Left ventricle myocardium inferior (tissue), 1 donor: Measurements from ENCODE around the gene NFKBIE. TPM values are rescaled to one million over a fixed set of nuclear protein-coding genes. Genes with fewer than 3 reads are reported as not detected.

Experiments used
- DNase-seq: peaks from one replicate; pipeline ENCODE4 v3.0.0-alpha.2; 2020
- H3K27ac ChIP-seq: fragments of 200-600 bp; replicated peaks from 2 replicates; pipeline ENCODE4 v1.8.0; 2021
- H3K27me3 ChIP-seq: fragments of 200-600 bp; 2 replicates; pipeline ENCODE4 v1.8.0; 2021; ENCODE audit warnings: low read depth
- H3K36me3 ChIP-seq: fragments of 200-600 bp; 2 replicates; pipeline ENCODE4 v1.8.0; 2021
- H3K4me1 ChIP-seq: fragments of 200-600 bp; 2 replicates; pipeline ENCODE4 v1.8.0; 2021
- H3K4me3 ChIP-seq: fragments of 200-600 bp; 2 replicates; pipeline ENCODE4 v1.8.0; 2021; ENCODE audit warnings: mild to moderate bottlenecking, moderate library complexity
- H3K9me3 ChIP-seq: fragments of 200-600 bp; replicated peaks from 2 replicates; pipeline ENCODE4 v1.8.0; 2021
- CTCF ChIP-seq: fragments of 200-600 bp; IDR thresholded peaks from 2 replicates; pipeline ENCODE4 v1.8.0; 2021; ENCODE audit warnings: antibody characterized with exemption, mild to moderate bottlenecking, borderline replicate concordance
- intact Hi-C: fragments of 100-400 bp; cut with micrococcal nuclease; formaldehyde crosslinking; loops from one replicate; pipeline ENCODE4 v1.11.0; 2022
- total RNA-seq: library from RNA; stranded (reverse); fragmentation: NEBNext Ultra II Directional; extraction: Animal tissue kit (Norgen Biotek cat#: 25700); gene quantifications from one replicate; pipeline ENCODE4 v1.2.1, GENCODE V29; 2021
- donor health status: DM: no; HTN: yes; CAD: no; lungs with severe emphysema.

Gene NFKBIE
- total RNA-seq, 1 donor from 2014 or later = 2.1 TPM

- no peak overlapping the region for H3K4me3 ChIP-seq
- H3K9me3 ChIP-seq = no peaks in the 10 kb centered on the region
- intact Hi-C loops = no loop called here
- H3K36me3 ChIP-seq = no peaks in the 10 kb centered on the region
- peaks cover 12% of the 10 kb centered on the region for H3K4me1 ChIP-seq
- TF ChIP-seq CTCF = no peak
- no peak for DNase-seq
- peaks cover 96% of the 10 kb centered on the region for H3K27me3 ChIP-seq
- no peak overlapping the region for H3K27ac ChIP-seq
Observed at GRCh38 chr6:44278315-44278714, 13.0 kb upstream of the NFKBIE start.

- no peak overlapping the region for H3K4me3 ChIP-seq
- no peak for DNase-seq
- no peaks in the 10 kb centered on the region for H3K9me3 ChIP-seq
- no peak for TF ChIP-seq CTCF
- intact Hi-C loops = no loop called here
- no peaks in the 10 kb centered on the region for H3K36me3 ChIP-seq
- H3K27ac ChIP-seq = no peak overlapping the region
- H3K4me1 ChIP-seq = peaks cover 12% of the 10 kb centered on the region
- peaks cover 96% of the 10 kb centered on the region for H3K27me3 ChIP-seq
Observed at GRCh38 chr6:44277763-44278162, 12.4 kb upstream of the NFKBIE start.

- intact Hi-C loops = no loop called here
- H3K27ac ChIP-seq = no peak overlapping the region
- no peaks in the 10 kb centered on the region for H3K36me3 ChIP-seq
- peak overlapping the region; percentile 58 for H3K4me3 ChIP-seq
- no peaks in the 10 kb centered on the region for H3K9me3 ChIP-seq
- peaks cover 12% of the 10 kb centered on the region for H3K4me1 ChIP-seq
- peaks cover 96% of the 10 kb centered on the region for H3K27me3 ChIP-seq
- no peak for DNase-seq
- no peak for TF ChIP-seq CTCF
Observed at GRCh38 chr6:44276667-44277640, 11.6 kb upstream of the NFKBIE start.

- no peaks in the 10 kb centered on the region for H3K36me3 ChIP-seq
- DNase-seq = no peak
- peak overlapping the region; percentile 58 for H3K4me3 ChIP-seq
- H3K27ac ChIP-seq = no peak overlapping the region
- H3K27me3 ChIP-seq = peaks cover 96% of the 10 kb centered on the region
- intact Hi-C loops = no loop called here
- H3K4me1 ChIP-seq = peaks cover 12% of the 10 kb centered on the region
- no peaks in the 10 kb centered on the region for H3K9me3 ChIP-seq
- no peak for TF ChIP-seq CTCF
Observed at GRCh38 chr6:44275749-44276648, 10.6 kb upstream of the NFKBIE start.

GRCh38 chr6:44275271-44275748 lies 10.0 kb upstream of the NFKBIE start:
- Histone ChIP-seq H3K27ac (no peak overlapping the region), H3K9me3 (no peaks in the 10 kb centered on the region), H3K4me3 (peak overlapping the region; percentile 58), H3K36me3 (no peaks in the 10 kb centered on the region), H3K4me1 (peaks cover 14% of the 10 kb centered on the region), H3K27me3 (peaks cover 96% of the 10 kb centered on the region)
- intact Hi-C loops = no loop called here
- TF ChIP-seq CTCF = no peak
- no peak for DNase-seq
